Activated T-helper 2 cell treated with anti-CD3 and anti-CD28 coated beads, Interferon-gamma antibody, Interleukin-2, Interleukin-4, amounts not matched to agents 10 μg/mL and 5 μg/mL and 100 μg/mL, durations not matched to agents 14 hours and 24 hours and 36 hours (primary cell): Measurements from ENCODE around the gene CRLF1. TPM values are rescaled to one million over a fixed set of nuclear protein-coding genes. Genes with fewer than 3 reads are reported as not detected.
"Not testable (repeated sequence)": the region's sequence is repeated elsewhere in the genome, so short reads cannot be mapped to it uniquely, and the experiment has no call there.

Source experiments
- DNase-seq: peaks from one replicate; pipeline ENCODE4 v3.0.0; 2021; ENCODE audit warnings: low spot score
- H3K27ac Mint-ChIP-seq: one replicate; pipeline ENCODE4 v1.8.0; 2021; ENCODE audit warnings: mixed read lengths
- H3K27me3 Mint-ChIP-seq: one replicate; pipeline ENCODE4 v1.8.0; 2021; ENCODE audit warnings: low read depth, mixed read lengths
- H3K36me3 Mint-ChIP-seq: one replicate; pipeline ENCODE4 v1.8.0; 2021; ENCODE audit warnings: low read depth, mixed read lengths
- H3K4me1 Mint-ChIP-seq: one replicate; pipeline ENCODE4 v1.8.0; 2021; ENCODE audit warnings: low read depth, mixed read lengths
- H3K4me3 Mint-ChIP-seq: one replicate; pipeline ENCODE4 v1.8.0; 2021; ENCODE audit warnings: low read depth, mild to moderate bottlenecking, moderate library complexity, mixed read lengths
- H3K9me3 Mint-ChIP-seq: one replicate; pipeline ENCODE4 v1.8.0; 2021; ENCODE audit warnings: mixed read lengths
- intact Hi-C: fragments of 100-400 bp; cut with micrococcal nuclease; formaldehyde crosslinking; loops from one replicate; pipeline ENCODE4 v1.15.1; 2023
- total RNA-seq: library from RNA; stranded (reverse); gene quantifications from 2 replicates; pipeline ENCODE4 v1.2.3, GENCODE V29; 2022

Gene CRLF1
- total RNA-seq, 1 donor from 2014 or later: not detected

- no peak overlapping the region for H3K4me3 Mint-ChIP-seq
- DNase-seq: no peak
- no peaks in the 10 kb centered on the region for H3K4me1 Mint-ChIP-seq
- H3K36me3 Mint-ChIP-seq: no peaks in the 10 kb centered on the region
- no peaks in the 10 kb centered on the region for H3K9me3 Mint-ChIP-seq
- peaks cover 33% of the 10 kb centered on the region for H3K27me3 Mint-ChIP-seq
- intact Hi-C loops: no loop called here
- H3K27ac Mint-ChIP-seq: no peak overlapping the region
Observed at GRCh38 chr19:18601875-18602274, 4.7 kb downstream of the CRLF1 start.

DNA sequence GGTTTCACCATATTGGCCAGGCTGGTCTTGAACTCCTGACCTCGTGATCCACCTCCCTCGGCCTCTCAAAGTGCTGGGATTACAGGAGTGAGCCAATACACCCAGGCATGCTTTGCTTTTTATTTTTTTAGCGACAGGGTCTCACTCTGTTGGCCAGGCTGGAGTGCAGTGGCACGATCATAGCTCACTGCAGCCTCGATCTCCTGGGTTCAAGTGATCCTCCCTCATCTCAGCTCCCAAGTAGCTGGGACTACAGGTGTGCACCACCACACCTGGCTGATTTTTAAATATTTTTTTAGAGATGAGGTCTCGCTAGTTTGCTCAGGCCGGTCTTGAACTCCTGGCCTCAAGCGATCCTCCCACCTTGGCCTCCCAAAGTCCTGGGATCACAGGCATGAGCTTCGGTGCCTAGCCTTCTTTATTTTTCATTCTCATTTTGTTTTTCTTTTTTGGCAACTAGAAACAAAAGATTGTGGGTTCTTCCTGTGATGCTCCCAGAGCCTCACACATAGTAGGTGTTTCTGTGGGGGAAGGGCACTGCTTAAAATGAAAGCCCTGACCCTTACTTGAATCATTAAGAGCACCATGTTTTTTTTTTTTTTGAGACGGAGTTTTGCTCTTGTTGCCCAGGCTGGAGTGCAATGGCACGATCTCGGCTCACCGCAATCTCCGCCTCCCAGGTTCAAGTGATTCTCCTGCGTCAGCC, 5.8 kb downstream of the CRLF1 start:
- intact Hi-C loops, H3K4me1 Mint-ChIP-seq, H3K36me3 Mint-ChIP-seq: not testable (repeated sequence)

DNA sequence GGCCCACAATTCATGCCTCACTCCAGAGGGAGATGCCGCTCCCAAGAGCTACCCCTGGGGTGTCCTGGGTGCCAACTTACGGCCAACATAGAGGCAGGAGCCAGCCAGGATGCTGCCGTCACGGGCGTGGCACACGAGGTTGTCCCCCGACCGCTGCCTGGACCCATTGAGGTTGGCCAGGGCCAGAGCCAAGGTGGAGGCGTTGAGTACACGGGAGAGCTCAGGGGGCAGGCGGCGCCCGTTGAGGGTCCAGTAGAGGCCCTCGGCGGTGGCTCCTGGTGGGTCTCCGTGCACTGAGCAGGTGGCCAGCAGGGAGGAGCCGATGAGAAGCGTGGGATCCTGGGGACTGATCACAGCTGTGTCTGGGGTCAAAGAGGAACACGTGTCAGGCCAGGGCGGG, 7.1 kb downstream of the CRLF1 start:
- DNase-seq: no peak
- H3K4me3 Mint-ChIP-seq: no peak overlapping the region
- intact Hi-C loops: no loop called here
- peaks cover 6% of the 10 kb centered on the region for H3K4me1 Mint-ChIP-seq
- no peak overlapping the region for H3K27ac Mint-ChIP-seq
- no peaks in the 10 kb centered on the region for H3K36me3 Mint-ChIP-seq
- H3K9me3 Mint-ChIP-seq: no peaks in the 10 kb centered on the region
- peaks cover 35% of the 10 kb centered on the region for H3K27me3 Mint-ChIP-seq

More for the DNA sequence above, 5.8 kb downstream of the CRLF1 start:
- peaks cover 39% of the 10 kb centered on the region for H3K27me3 Mint-ChIP-seq
- H3K9me3 Mint-ChIP-seq, H3K4me3 Mint-ChIP-seq, H3K27ac Mint-ChIP-seq, DNase-seq: not testable (repeated sequence)

DNA sequence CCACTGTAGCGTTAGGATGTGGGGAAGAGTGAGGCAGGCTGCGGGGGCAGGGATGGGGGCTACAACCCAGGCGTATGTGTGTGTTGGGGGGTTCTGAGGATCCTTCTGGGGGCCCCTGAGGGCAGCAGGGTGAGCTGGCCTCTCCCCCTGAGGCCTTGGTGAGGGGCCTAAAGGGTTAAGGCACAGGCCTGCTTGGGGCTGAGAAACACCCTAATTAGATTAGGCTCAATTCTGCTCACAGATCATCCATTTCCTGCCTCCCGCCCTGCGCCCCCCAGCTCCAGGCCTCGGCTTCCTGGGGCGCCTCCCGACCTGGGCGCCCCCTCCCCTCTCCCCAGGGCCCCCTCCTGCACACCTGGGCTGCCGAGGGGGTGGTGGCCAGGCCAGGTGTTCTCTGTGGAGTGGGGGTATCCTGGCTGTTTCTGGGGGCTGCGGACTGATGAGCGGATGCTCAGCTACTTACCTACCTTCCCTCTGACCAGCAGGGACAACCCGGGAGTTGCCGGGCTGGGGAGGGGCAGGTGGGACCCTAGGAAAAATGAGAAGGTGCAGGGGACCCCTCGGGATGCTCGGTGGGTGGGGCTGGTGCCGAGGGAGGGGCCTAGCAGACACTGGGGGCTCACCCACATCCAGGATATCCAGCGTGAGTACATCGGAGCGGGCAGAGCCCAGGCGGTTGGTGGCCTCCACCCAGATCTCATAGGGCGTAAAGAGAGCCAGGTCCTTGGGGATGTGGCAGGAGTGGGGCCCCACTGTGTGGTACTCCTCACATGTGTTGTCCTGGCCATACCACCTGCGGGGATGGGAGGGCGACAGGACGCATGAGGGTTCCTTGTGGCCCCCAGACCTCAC, 8.6 kb downstream of the CRLF1 start:
- Mint-ChIP-seq H3K4me3 (no peak overlapping the region), H3K9me3 (no peaks in the 10 kb centered on the region), H3K4me1 (peaks cover 7% of the 10 kb centered on the region), H3K36me3 (peaks cover 1% of the 10 kb centered on the region), H3K27ac (no peak overlapping the region), H3K27me3 (peaks cover 28% of the 10 kb centered on the region)
- intact Hi-C loops: no loop called here
- no peak for DNase-seq

- H3K4me1 Mint-ChIP-seq: peaks cover 7% of the 10 kb centered on the region
- no peak overlapping the region for H3K4me3 Mint-ChIP-seq
- DNase-seq: no peak
- intact Hi-C loops: no loop called here
- H3K36me3 Mint-ChIP-seq: peaks cover 8% of the 10 kb centered on the region
- no peaks in the 10 kb centered on the region for H3K9me3 Mint-ChIP-seq
- no peak overlapping the region for H3K27ac Mint-ChIP-seq
- peaks cover 18% of the 10 kb centered on the region for H3K27me3 Mint-ChIP-seq
Observed at GRCh38 chr19:18596752-18597157, 9.8 kb downstream of the CRLF1 start.

DNA sequence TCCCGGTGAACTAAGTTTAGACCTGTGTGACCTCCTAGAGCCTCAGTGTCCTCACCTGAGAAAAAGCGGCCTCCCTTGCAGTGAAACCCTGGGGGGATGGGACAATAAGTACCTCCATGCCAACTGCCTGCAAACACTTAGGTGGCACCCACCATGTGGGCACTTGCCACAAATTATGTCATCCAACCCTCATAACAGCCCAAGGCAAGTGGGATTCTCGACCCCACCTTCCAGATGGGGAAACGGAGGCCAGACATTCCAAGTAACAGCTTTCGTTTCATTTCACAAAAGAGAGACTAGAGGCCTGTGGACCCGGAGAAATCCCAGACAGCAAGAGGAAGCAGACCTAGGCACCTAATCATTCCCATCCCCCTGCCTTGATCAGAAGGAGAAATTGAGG, 11.1 kb downstream of the CRLF1 start:
- intact Hi-C loops: no loop called here
- H3K36me3 Mint-ChIP-seq: peaks cover 19% of the 10 kb centered on the region
- no peaks in the 10 kb centered on the region for H3K9me3 Mint-ChIP-seq
- H3K27ac Mint-ChIP-seq: no peak overlapping the region
- H3K4me3 Mint-ChIP-seq: peak overlapping the region; percentile 39
- DNase-seq: no peak
- peaks cover 16% of the 10 kb centered on the region for H3K27me3 Mint-ChIP-seq
- H3K4me1 Mint-ChIP-seq: peaks cover 9% of the 10 kb centered on the region

GRCh38 chr19:18594824-18595373, 11.7 kb downstream of the CRLF1 start:
- H3K36me3 Mint-ChIP-seq: peaks cover 24% of the 10 kb centered on the region
- DNase-seq: no peak
- peaks cover 16% of the 10 kb centered on the region for H3K27me3 Mint-ChIP-seq
- peak overlapping the region; percentile 66 for H3K4me3 Mint-ChIP-seq
- H3K27ac Mint-ChIP-seq: no peak overlapping the region
- intact Hi-C loops: loop anchor here (5.0 kb wide), 1 partner anchor 252 kb away; no protein-coding TSS in a partner anchor
- peaks cover 13% of the 10 kb centered on the region for H3K4me1 Mint-ChIP-seq
- no peaks in the 10 kb centered on the region for H3K9me3 Mint-ChIP-seq

- intact Hi-C loops: loop anchor here (5.0 kb wide), 1 partner anchor 253 kb away; no protein-coding TSS in a partner anchor
- Mint-ChIP-seq H3K9me3 (no peaks in the 10 kb centered on the region), H3K27ac (no peak overlapping the region), H3K4me3 (peak overlapping the region; percentile 66), H3K36me3 (peaks cover 28% of the 10 kb centered on the region), H3K27me3 (peaks cover 16% of the 10 kb centered on the region), H3K4me1 (peaks cover 17% of the 10 kb centered on the region)
- peak; percentile 63 for DNase-seq
Observed at GRCh38 chr19:18594096-18594823, 12.3 kb downstream of the CRLF1 start.

DNA sequence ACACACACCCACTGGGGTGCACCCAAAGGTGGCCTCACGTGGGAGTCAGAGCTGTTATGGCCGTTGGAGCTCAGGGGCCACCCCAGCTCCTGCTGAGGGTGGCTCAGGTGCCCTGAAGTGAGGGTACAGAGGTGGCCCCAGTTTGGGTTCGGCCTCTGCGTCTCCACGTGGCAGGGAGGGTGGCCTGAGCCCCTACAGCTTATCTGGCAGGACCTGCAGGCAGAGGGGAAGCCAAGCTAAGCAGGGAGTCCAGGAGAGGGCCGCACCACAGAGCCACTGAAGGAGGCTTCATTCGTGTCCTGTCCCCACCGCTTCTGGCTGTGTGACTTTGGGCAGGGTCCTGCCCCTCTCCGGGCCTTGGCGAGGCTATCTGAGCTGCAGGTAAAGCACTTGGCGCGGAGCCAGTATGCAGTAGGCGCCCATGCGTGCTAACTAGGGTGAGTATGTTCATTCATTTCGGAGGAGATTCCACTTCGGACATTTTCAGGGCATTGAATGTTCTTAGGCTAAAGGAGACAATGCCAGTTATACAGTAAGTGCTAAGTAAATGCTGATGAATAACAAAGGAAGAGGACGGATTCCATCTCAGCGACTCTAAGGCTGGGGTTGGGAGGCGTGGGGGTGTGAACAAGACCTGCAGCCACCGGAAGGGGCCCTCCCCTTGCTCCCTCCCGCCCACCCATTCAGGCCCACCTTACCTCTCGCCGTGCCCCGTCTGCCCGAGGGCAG, 13.1 kb downstream of the CRLF1 start:
- Mint-ChIP-seq H3K9me3 (no peaks in the 10 kb centered on the region), H3K4me1 (peaks cover 17% of the 10 kb centered on the region), H3K27ac (no peak overlapping the region), H3K36me3 (peaks cover 28% of the 10 kb centered on the region), H3K4me3 (peak overlapping the region; percentile 9), H3K27me3 (peaks cover 14% of the 10 kb centered on the region)
- intact Hi-C loops: loop anchor here (5.0 kb wide), 1 partner anchor 254 kb away; no protein-coding TSS in a partner anchor
- no peak for DNase-seq

DNA sequence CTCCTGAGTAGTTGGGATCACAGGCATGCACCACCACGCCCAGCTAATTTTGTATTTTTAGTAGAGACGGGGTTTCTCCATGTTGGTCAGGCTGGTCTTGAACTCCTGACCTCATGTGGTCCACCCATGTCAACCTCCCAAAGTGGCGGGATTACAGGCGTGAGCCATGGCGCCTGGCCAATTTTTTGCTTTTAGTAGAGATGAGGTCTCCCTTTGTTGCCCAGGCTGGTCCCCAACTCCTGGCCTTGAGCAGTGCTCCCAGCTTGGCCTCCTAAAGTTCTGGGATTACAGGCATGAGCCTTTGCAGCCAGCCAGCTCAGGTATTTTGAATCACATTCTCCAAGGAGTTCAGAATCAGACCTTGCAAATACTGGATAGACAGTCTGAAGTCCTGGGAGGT, 13.9 kb downstream of the CRLF1 start:
- not testable (repeated sequence) for H3K9me3 Mint-ChIP-seq, DNase-seq, H3K4me3 Mint-ChIP-seq, H3K27ac Mint-ChIP-seq
- H3K36me3 Mint-ChIP-seq: peaks cover 28% of the 10 kb centered on the region
- H3K27me3 Mint-ChIP-seq: peaks cover 14% of the 10 kb centered on the region
- H3K4me1 Mint-ChIP-seq: peaks cover 23% of the 10 kb centered on the region
- intact Hi-C loops: loop anchor here (5.0 kb wide), 1 partner anchor 255 kb away; no protein-coding TSS in a partner anchor

DNA sequence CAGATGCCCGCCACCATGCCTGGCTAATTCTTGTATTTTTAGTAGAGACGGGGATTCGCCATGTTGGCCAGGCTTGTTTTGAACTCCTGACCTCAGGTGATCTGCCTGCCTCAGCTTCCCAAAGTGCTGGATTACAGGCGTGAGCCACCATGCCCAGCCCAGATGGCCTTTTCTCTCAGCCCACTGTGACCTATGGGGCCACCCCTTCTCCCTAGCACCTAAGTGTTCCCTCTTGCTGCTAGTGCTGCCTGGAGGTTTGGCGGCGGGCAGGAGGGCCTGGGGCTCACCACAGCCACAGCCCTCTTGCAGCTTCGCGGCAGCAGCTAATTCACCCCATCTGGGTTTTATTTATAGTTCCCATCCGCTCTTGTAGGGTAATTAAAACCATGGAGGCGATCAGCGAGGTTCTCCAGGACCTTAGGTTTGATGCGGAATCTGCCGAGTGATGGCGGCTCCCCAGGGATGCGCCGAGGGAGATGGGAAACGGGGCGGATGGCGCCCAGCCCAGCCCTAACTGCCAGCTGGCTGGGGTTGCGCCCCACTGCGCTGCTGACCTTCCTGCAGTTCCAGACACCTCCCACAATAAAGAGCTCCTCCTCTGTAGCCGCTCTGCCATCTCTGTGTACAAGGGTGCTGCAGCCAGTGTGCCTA, 14.7 kb downstream of the CRLF1 start:
- intact Hi-C loops: loop anchor here (5.0 kb wide), 1 partner anchor 255 kb away; no protein-coding TSS in a partner anchor
- Mint-ChIP-seq H3K9me3 (no peaks in the 10 kb centered on the region), H3K27me3 (peaks cover 14% of the 10 kb centered on the region), H3K4me3 (peak overlapping the region; percentile 33), H3K4me1 (peaks cover 26% of the 10 kb centered on the region), H3K27ac (no peak overlapping the region), H3K36me3 (peaks cover 28% of the 10 kb centered on the region)
- DNase-seq: no peak
